Activated CD4-positive, alpha-beta T cell treated with anti-CD3 and anti-CD28 coated beads for 36 hours (primary cell): Measurements from ENCODE around the gene IL17RB. TPM values are rescaled to one million over a fixed set of nuclear protein-coding genes. Genes with fewer than 3 reads are reported as not detected.

Source experiments
- ATAC-seq: fragments of 200-7000 bp; cut with Tn5 transposase; one replicate; pipeline ENCODE4 v1.10.0; 2021; ENCODE audit warnings: mild to moderate bottlenecking, moderate library complexity
- CTCF ChIA-PET: fragments of 350-600 bp; sonication (Branson Sonifier 250); formaldehyde crosslinking; loops from one replicate; lab custom pipeline; 2021; ENCODE audit warnings: antibody characterized with exemption; lab: Charles Lee
- POLR2A ChIA-PET: fragments of 350-600 bp; sonication (Branson Sonifier 250); formaldehyde crosslinking; loops from one replicate; lab custom pipeline; 2021; ENCODE audit warnings: antibody characterized with exemption, inconsistent platforms; lab: Charles Lee
- DNase-seq: peaks from one replicate; pipeline ENCODE4 v3.0.0-alpha.2; 2020
- H3K27ac Mint-ChIP-seq: one replicate; pipeline ENCODE4 v1.8.0; 2021; ENCODE audit warnings: mixed read lengths
- H3K27me3 Mint-ChIP-seq: one replicate; pipeline ENCODE4 v1.8.0; 2021; ENCODE audit warnings: mixed read lengths
- H3K36me3 Mint-ChIP-seq: one replicate; pipeline ENCODE4 v1.8.0; 2021; ENCODE audit warnings: low read depth, mixed read lengths
- H3K4me1 Mint-ChIP-seq: one replicate; pipeline ENCODE4 v1.8.0; 2021; ENCODE audit warnings: mixed read lengths
- H3K4me3 Mint-ChIP-seq: one replicate; pipeline ENCODE4 v1.8.0; 2021; ENCODE audit warnings: mild to moderate bottlenecking, moderate library complexity, mixed read lengths
- H3K9me3 Mint-ChIP-seq: one replicate; pipeline ENCODE4 v1.8.0; 2021; ENCODE audit warnings: low read depth, mixed read lengths
- intact Hi-C, 2 experiments: fragments of 100-400 bp; cut with DNase I in 1 of 2; cut with micrococcal nuclease in 1 of 2; formaldehyde crosslinking; loops; one replicate each; pipeline versions ENCODE4 v1.14.2 to v1.15.1; 2022 to 2024; cut with DNase I, micrococcal nuclease
- total RNA-seq, 2 experiments: library from RNA; stranded (reverse); gene quantifications; one replicate each; pipeline ENCODE4 v1.2.3, GENCODE V29; 2021

Gene IL17RB
- total RNA-seq, 2 experiments from 2014 or later, result 0.33 to 0.69 TPM

- ChIA-PET POLR2A (no interaction called here), CTCF (no interaction called here)
- no peak for DNase-seq
- no peak for ATAC-seq
- Mint-ChIP-seq H3K9me3 (no peaks in the 10 kb centered on the region), H3K36me3 (no peaks in the 10 kb centered on the region), H3K27ac (no peak overlapping the region), H3K4me1 (no peaks in the 10 kb centered on the region), H3K4me3 (no peak overlapping the region), H3K27me3 (peaks cover 3% of the 10 kb centered on the region)
- intact Hi-C loops, result no loop called here
Measured at GRCh38 chr3:53805463-53806159, 40.8 kb upstream of the IL17RB start.

DNA sequence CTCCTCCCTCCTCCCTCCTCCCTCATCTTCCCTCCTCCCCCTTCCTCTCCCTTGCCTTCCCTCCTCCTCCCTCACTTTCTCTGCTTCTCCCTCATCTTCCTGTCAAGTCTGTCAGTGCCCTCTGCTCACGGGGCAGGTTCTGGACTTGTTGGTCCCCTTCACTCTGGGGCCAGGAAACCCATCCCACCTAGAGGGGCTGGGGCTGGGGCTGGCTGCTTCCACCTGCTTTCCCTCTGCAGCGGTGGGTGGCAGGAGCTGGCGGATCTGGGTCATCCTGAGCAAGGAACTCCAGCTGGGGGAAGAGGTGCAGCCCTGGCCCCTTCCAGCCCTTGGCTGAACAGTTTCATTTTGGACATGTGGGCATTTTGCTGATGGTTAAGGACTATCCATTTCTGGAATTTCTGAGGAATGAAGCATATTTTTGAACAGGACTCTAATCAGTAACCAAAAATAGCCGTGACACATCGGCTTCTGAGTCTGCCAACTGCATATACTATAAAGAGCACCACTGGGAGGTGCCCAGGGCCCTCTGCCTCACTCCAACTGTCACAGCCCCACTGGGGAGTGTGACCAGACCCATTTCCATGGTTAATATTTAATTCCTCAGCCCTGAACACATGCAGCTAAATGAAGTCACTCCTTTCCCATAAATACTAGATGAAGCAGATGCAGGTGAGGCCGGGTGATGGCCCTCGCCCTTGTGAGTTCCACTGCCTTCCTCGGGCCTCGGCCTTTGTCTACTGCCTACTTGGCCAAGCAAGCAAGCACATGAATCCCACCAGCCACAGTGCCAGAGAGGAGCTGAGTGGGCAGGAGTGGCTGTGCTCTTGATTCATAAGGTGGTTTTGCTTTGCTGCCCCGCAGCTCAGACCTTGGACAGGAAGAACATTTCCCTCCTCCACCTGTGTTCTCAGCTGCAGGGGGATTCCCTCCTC lies 39.9 kb upstream of the IL17RB start:
- no peaks in the 10 kb centered on the region for H3K4me1 Mint-ChIP-seq
- H3K36me3 Mint-ChIP-seq, result no peaks in the 10 kb centered on the region
- H3K4me3 Mint-ChIP-seq, result no peak overlapping the region
- ChIA-PET POLR2A (no interaction called here), CTCF (no interaction called here)
- H3K27ac Mint-ChIP-seq, result no peak overlapping the region
- intact Hi-C loops, result no loop called here
- no peaks in the 10 kb centered on the region for H3K9me3 Mint-ChIP-seq
- ATAC-seq (no peak), DNase-seq (no peak)
- H3K27me3 Mint-ChIP-seq, result peaks cover 2% of the 10 kb centered on the region

- ChIA-PET CTCF (no interaction called here), POLR2A (no interaction called here)
- no peaks in the 10 kb centered on the region for H3K9me3 Mint-ChIP-seq
- DNase-seq (no peak), ATAC-seq (no peak)
- intact Hi-C loops, result no loop called here
- no peak overlapping the region for H3K27ac Mint-ChIP-seq
- H3K4me1 Mint-ChIP-seq, result no peaks in the 10 kb centered on the region
- peaks cover 2% of the 10 kb centered on the region for H3K27me3 Mint-ChIP-seq
- no peaks in the 10 kb centered on the region for H3K36me3 Mint-ChIP-seq
- no peak overlapping the region for H3K4me3 Mint-ChIP-seq
Measured at GRCh38 chr3:53807117-53807810, 39.1 kb upstream of the IL17RB start.

DNA sequence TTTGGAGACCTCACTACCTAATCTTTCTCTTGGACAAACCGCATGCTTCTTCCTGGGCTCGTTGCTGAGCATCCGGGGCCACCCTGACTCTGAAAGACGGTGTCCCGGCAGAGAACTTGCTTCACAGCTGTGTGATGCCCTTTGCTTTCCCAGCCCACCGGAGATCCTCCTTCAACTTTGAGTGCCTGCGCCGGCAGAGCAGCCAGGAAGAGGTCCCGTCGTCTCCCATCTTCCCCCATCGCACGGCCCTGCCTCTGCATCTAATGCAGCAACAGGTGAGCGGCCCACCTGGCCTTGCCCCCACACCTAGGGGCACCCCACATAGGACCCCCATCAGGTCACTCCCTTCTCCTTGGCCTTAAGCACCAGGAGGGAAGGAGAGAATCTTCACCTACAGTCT lies 37.9 kb upstream of the IL17RB start:
- ChIA-PET POLR2A (no interaction called here), CTCF (no interaction called here)
- Mint-ChIP-seq H3K27me3 (peaks cover 2% of the 10 kb centered on the region), H3K9me3 (no peaks in the 10 kb centered on the region), H3K36me3 (no peaks in the 10 kb centered on the region), H3K4me1 (no peaks in the 10 kb centered on the region), H3K4me3 (no peak overlapping the region), H3K27ac (no peak overlapping the region)
- ATAC-seq, result no peak
- no peak for DNase-seq
- intact Hi-C loops, result no loop called here

- H3K36me3 Mint-ChIP-seq, result no peaks in the 10 kb centered on the region
- H3K27me3 Mint-ChIP-seq, result peaks cover 2% of the 10 kb centered on the region
- intact Hi-C loops, result no loop called here
- DNase-seq (no peak), ATAC-seq (no peak)
- H3K4me3 Mint-ChIP-seq, result no peak overlapping the region
- ChIA-PET CTCF (no interaction called here), POLR2A (no interaction called here)
- no peaks in the 10 kb centered on the region for H3K4me1 Mint-ChIP-seq
- H3K9me3 Mint-ChIP-seq, result no peaks in the 10 kb centered on the region
- H3K27ac Mint-ChIP-seq, result no peak overlapping the region
Measured at GRCh38 chr3:53809267-53809666, 37.1 kb upstream of the IL17RB start.

- ATAC-seq (no peak), DNase-seq (no peak)
- Mint-ChIP-seq H3K4me3 (no peak overlapping the region), H3K4me1 (no peaks in the 10 kb centered on the region), H3K9me3 (no peaks in the 10 kb centered on the region), H3K36me3 (no peaks in the 10 kb centered on the region), H3K27ac (no peak overlapping the region), H3K27me3 (peaks cover under 1% of the 10 kb centered on the region)
- intact Hi-C loops, result no loop called here
- ChIA-PET CTCF (no interaction called here), POLR2A (no interaction called here)
Measured at GRCh38 chr3:53809764-53810400, 36.5 kb upstream of the IL17RB start.

GRCh38 chr3:53811143-53811927 lies 35.0 kb upstream of the IL17RB start:
- H3K27me3 Mint-ChIP-seq, result no peaks in the 10 kb centered on the region
- no peak for DNase-seq
- no peak for ATAC-seq
- ChIA-PET CTCF (no interaction called here), POLR2A (no interaction called here)
- no peaks in the 10 kb centered on the region for H3K36me3 Mint-ChIP-seq
- no peak overlapping the region for H3K4me3 Mint-ChIP-seq
- no peaks in the 10 kb centered on the region for H3K9me3 Mint-ChIP-seq
- no peaks in the 10 kb centered on the region for H3K4me1 Mint-ChIP-seq
- no peak overlapping the region for H3K27ac Mint-ChIP-seq
- intact Hi-C loops, result no loop called here

DNA sequence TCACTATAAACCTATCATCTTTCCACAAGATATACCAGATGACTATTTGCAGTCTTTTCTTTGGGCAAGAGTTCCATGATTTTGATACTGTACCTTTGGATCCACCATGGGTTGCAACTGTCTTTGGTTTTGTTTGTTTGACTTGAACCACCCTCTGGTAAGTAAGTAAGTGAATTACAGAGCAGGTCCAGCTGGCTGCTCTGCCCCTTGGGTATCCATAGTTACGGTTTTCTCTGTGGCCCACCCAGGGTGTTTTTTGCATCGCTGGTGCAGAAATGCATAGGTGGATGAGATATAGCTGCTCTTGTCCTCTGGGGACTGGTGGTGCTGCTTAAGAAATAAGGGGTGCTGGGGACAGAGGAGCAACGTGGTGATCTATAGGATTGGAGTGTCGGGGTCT lies 33.9 kb upstream of the IL17RB start:
- ATAC-seq, result no peak
- Mint-ChIP-seq H3K36me3 (no peaks in the 10 kb centered on the region), H3K27ac (no peak overlapping the region), H3K9me3 (no peaks in the 10 kb centered on the region), H3K27me3 (no peaks in the 10 kb centered on the region), H3K4me1 (no peaks in the 10 kb centered on the region), H3K4me3 (no peak overlapping the region)
- CTCF ChIA-PET, result no interaction called here
- POLR2A ChIA-PET, result no interaction called here
- intact Hi-C loops, result no loop called here
- DNase-seq, result no peak

- Mint-ChIP-seq H3K4me1 (no peaks in the 10 kb centered on the region), H3K27me3 (no peaks in the 10 kb centered on the region), H3K9me3 (no peaks in the 10 kb centered on the region), H3K36me3 (no peaks in the 10 kb centered on the region), H3K4me3 (no peak overlapping the region), H3K27ac (no peak overlapping the region)
- ATAC-seq (no peak), DNase-seq (no peak)
- CTCF ChIA-PET, result no interaction called here
- intact Hi-C loops, result no loop called here
- POLR2A ChIA-PET, result no interaction called here
Measured at GRCh38 chr3:53813229-53813628, 33.1 kb upstream of the IL17RB start.

DNA sequence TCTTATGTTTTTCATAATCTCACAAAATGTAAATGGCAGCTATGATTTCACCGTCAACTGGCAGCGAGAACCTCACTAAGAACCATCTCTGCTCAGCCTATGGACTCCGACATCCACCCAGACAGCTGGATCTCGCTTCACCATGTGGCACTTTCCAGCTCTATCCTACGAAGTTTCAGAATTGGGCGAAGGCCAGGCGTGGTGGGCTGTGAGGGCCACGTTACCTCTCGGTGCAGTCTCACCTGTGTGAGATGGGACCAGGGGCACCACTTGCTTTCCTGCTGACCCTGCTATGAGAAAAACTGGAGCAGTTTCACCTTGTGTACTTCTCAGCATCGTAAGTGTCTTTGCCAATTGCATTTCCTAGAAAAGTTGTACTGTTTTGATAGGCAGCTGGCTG lies 32.5 kb upstream of the IL17RB start:
- Mint-ChIP-seq H3K4me1 (no peaks in the 10 kb centered on the region), H3K9me3 (no peaks in the 10 kb centered on the region), H3K27me3 (no peaks in the 10 kb centered on the region), H3K36me3 (no peaks in the 10 kb centered on the region), H3K27ac (no peak overlapping the region), H3K4me3 (no peak overlapping the region)
- intact Hi-C loops, result no loop called here
- ATAC-seq, result no peak
- ChIA-PET POLR2A (no interaction called here), CTCF (no interaction called here)
- DNase-seq, result no peak

- ATAC-seq (no peak), DNase-seq (no peak)
- Mint-ChIP-seq H3K27ac (no peak overlapping the region), H3K36me3 (no peaks in the 10 kb centered on the region), H3K9me3 (no peaks in the 10 kb centered on the region), H3K4me1 (no peaks in the 10 kb centered on the region), H3K4me3 (no peak overlapping the region), H3K27me3 (no peaks in the 10 kb centered on the region)
- intact Hi-C loops, result no loop called here
- CTCF ChIA-PET, result no interaction called here
- POLR2A ChIA-PET, result no interaction called here
Measured at GRCh38 chr3:53815067-53815466, 31.3 kb upstream of the IL17RB start.
